ENCODE results near the gene MPRIP.

DNA sequence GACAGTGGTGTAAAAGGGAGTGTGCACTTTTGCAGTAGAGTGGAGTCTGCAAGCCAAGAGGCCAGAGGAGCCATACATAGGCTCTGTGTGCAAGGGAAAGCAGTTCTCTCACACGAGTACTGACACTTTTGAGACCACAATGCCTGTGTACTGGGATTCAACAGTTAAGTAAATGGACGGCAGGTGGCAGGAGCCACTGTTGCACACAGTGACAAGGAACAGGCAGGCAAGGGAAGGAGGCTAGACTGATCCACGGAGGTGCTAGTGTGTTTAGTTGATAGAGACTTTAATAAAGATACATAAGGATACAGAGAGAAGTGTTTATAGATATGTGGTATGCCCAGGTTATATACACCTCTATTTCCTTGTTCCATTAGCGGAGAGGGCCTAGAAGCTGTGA is 67.0 kb downstream of the MPRIP start:
- TF ChIP-seq, protein P1, sequence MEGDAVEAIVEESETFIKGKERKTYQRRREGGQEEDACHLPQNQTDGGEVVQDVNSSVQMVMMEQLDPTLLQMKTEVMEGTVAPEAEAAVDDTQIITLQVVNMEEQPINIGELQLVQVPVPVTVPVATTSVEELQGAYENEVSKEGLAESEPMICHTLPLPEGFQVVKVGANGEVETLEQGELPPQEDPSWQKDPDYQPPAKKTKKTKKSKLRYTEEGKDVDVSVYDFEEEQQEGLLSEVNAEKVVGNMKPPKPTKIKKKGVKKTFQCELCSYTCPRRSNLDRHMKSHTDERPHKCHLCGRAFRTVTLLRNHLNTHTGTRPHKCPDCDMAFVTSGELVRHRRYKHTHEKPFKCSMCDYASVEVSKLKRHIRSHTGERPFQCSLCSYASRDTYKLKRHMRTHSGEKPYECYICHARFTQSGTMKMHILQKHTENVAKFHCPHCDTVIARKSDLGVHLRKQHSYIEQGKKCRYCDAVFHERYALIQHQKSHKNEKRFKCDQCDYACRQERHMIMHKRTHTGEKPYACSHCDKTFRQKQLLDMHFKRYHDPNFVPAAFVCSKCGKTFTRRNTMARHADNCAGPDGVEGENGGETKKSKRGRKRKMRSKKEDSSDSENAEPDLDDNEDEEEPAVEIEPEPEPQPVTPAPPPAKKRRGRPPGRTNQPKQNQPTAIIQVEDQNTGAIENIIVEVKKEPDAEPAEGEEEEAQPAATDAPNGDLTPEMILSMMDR (conservative IDR thresholded peaks at IDR 0.05): no peak
- TF ChIP-seq EZH2 (IDR thresholded peaks at IDR 0.05; ENCODE audit: low read depth): no peak

All from PC-9 (cell line).